ENCODE measurements around the gene CADM2. TPM values are rescaled to one million over a fixed set of nuclear protein-coding genes. Genes with fewer than 3 reads are reported as not detected.
"Not testable (repeated sequence)": the region's sequence is repeated elsewhere in the genome, so short reads cannot be mapped to it uniquely, and the experiment has no call there.

CADM2 gene
- total RNA-seq: 10 to 100 TPM in 1 of 4 donors, 1 to 10 TPM in 3; 1.7 to 34.7 (median 7.9) TPM

DNA sequence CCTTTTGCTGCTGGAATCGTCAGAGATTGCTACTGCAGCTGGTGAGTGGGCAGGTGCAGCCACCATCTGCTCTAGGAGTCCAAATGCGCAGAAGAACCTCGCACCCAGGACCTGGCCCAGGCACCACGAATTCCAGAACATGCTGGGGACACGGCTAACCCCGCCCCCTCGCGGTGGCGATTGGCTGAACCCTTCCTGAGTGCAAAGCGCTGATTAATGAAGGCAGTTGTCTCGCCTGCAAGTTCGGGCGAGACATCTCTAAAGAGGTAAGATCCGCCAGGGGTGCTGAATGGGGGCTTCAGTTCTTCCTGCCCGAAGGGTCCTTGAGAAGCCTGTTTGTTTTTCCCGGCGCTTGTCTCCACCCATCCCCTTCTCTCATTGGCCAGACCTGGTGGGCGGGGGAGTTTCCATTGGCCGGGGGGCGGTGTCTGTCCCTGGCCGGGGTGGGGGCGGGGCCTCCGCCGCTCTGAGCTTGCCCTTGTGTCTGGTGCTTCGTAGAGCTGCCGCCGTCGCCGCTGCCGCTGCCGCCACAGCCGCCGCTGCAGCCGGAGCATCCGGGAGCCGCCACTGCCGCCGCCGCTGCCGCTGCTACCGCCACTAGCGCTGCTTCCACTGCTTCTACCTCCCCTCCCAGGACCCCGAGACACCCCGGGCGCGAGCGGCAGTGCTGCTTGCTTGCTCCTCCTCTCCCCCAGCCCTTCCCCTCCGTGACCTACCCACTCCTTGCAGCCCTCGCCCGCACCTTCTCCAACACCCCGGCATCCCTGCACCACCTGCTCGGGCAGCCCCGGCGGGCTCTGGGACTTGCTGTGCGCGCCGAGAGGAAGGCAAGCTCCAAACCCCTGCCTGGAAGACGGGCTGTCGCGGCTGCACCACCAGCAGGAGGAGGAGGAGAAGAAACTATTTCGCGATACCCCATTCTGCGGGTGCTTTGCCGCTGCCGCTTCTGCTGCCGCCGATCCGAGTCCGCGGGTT, at the start of gene CADM2:
TSS of gene CADM2 (plus strand) at position 495 of the 975 bp plus-strand sequence.
- TF ChIP-seq, protein P1, sequence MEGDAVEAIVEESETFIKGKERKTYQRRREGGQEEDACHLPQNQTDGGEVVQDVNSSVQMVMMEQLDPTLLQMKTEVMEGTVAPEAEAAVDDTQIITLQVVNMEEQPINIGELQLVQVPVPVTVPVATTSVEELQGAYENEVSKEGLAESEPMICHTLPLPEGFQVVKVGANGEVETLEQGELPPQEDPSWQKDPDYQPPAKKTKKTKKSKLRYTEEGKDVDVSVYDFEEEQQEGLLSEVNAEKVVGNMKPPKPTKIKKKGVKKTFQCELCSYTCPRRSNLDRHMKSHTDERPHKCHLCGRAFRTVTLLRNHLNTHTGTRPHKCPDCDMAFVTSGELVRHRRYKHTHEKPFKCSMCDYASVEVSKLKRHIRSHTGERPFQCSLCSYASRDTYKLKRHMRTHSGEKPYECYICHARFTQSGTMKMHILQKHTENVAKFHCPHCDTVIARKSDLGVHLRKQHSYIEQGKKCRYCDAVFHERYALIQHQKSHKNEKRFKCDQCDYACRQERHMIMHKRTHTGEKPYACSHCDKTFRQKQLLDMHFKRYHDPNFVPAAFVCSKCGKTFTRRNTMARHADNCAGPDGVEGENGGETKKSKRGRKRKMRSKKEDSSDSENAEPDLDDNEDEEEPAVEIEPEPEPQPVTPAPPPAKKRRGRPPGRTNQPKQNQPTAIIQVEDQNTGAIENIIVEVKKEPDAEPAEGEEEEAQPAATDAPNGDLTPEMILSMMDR (IDR thresholded peaks at IDR 0.05): no peak
- DNase-seq (ENCODE audit: low spot score) (peak; percentile 68), ATAC-seq (ENCODE audit: low FRiP score) (peak; percentile 97)

DNA sequence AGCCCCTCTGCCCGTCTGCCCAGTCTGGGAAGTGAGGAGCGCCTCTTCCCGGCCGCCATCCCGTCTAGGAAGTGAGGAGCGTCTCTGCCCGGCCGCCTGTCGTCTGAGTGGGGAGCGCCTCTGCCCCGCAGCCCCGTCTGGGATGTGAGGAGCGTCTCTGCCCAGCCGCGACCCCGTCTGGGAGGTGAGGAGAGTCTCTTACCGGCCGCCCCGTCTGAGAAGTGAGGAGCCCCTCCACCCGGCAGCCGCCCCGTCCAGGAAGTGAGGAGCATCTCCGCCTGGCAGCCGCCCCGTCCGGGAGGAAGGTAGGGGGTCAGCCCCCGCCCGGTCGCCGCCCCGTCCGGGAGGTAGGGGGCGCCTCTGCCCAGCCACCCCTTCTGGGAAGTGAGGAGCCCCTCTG, 40.2 kb upstream of the CADM2 start:
- not testable (repeated sequence) for ATAC-seq (ENCODE audit: low FRiP score); DNase-seq (ENCODE audit: low spot score)

DNA sequence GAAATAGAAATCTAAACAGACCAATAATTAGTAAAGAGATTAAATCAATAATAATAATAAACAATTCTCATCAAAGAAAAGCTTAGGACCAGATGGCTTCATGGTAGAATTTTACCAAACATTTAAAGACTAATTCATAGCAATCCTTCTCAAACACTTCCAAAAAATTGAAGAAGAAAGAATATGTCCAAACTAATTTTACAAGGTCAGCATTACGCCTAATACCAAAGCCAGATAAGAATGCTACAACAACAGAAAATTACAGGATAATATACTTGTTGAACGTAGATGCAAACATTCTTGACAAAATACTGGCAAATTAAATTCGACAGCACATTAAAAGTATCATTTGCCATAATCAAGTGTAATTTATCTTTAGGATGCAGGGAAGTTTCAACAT, 36.1 kb upstream of the CADM2 start:
- TF ChIP-seq, protein P1 (IDR thresholded peaks at IDR 0.05): no peak

DNA sequence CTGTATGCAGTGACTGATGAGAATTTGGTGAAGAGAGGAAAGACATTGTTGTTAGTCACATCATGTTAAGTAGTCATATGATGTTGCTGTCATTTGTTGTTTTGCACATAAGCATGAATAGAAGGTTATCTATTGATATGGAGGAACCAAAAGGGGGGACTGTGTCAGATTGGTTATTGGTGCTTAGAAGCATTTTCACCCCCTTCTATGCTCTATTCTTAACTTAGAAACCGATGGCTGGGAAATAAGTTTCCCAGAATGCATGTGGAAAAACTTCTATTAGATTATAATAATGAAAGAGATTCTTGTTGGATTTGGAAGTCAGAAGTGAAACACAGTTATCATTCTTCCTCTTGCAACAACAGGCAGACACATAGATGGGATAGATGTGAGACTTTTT, 33.2 kb upstream of the CADM2 start:
- DNase-seq (ENCODE audit: low spot score): no peak
- TF ChIP-seq, protein P1 (IDR thresholded peaks at IDR 0.05): no peak
- ATAC-seq (ENCODE audit: low FRiP score): no peak

More for the DNA sequence above, 36.1 kb upstream of the CADM2 start:
- ATAC-seq (ENCODE audit: low FRiP score): no peak
- DNase-seq (ENCODE audit: low spot score): no peak

DNA sequence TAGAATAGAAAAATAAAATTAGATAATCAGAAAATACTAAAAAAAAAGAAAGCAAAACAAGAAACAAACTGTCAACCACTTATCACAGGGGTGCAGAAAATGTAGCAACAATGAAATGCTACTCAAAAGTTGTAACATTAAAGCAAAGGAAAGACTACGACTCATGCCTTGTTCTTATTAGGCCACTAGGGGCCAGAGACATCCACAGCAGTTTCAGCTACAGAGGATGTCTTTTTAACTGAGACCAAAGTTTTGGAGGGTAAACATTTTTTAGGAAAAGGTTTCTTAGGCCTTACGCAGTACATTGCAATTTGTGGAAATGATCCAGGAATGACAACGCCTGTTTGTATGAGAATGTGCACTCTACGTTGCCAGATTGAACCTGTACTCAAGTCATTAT, 15.4 kb upstream of the CADM2 start:
- DNase-seq (ENCODE audit: low spot score) (no peak), ATAC-seq (ENCODE audit: low FRiP score) (no peak)
- TF ChIP-seq, protein P1 (IDR thresholded peaks at IDR 0.05): no peak

DNA sequence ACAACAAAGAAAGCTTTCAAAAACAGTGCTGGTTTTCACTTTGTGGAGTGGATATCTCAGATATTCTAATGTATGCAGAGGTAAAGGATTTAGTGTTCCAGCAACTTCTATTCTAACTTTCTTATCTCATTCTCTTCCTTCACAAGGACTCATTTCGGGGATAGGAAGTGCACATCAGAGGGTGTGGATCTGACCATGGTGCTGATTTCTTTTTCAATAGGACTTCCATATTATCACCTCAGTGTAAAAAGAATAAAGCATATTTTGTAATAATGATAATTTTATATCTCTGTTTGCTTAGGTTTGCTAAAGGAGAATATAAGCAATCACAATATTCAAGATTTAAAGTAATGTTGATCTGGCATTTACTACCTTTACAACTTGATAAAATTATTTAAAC, 12.5 kb upstream of the CADM2 start:
- TF ChIP-seq, protein P1 (IDR thresholded peaks at IDR 0.05): no peak
- no peak for DNase-seq (ENCODE audit: low spot score)
- ATAC-seq (ENCODE audit: low FRiP score): no peak

DNA sequence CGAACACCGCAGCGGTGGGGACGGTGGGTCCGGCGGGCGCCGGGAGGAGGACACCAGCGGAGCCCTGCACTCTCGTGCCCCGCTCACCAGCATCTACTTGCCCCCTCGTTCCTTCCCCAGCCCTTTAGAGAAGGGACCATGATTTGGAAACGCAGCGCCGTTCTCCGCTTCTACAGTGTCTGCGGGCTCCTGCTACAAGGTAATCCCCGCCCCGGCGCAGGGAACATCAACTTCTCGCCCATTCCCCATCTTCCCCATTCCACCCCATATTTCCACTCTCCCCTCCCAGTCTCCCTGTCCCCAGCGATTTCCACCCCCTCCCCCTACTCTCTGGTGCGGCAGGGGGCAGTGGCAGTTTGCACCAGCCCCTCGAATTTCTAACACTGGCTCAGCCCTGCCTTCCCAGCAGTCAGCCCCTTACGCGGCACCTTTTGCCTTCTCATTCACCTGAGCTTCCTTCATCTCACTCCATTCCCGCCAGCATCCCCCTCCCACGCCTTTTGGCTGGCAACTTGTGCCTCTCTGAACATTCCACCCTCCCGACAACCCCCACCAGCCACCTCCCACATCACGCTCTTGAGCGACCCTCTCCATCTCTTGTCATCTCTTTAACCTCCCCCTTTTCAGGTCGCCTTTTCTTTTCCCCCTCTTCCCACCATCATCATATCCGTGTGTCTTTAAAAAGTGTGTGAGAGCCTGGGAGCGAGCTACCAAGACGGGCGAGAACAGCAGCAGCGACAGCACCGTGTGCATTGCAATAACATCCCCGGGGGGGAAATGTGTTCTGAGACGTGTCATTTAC, 882 bp downstream of the CADM2 start:
- DNase-seq (ENCODE audit: low spot score): no peak
- TF ChIP-seq, protein P1 (IDR thresholded peaks at IDR 0.05): no peak
- no peak for ATAC-seq (ENCODE audit: low FRiP score)

Measured in omental fat pad (tissue), 4 donors.